Spleen (tissue), 11 donors: ENCODE measurements around the gene PRELID3B. TPM values are rescaled to one million over a fixed set of nuclear protein-coding genes. Genes with fewer than 3 reads are reported as not detected.

Source experiments
- DNase-seq: peaks from one replicate; pipeline ENCODE4 v3.0.0-alpha.2; 2020
- H3K27ac ChIP-seq, 8 donors: fragments of 200-600 bp; sonication (generic) in 7 of 8; 1 replicate in 4 of 8; 2 replicates in 4 of 8; pipeline versions ENCODE4 v1.5.0 to v1.8.0; 2016 to 2021; ENCODE audit warnings: inconsistent platforms in 4 of 8, mild to moderate bottlenecking in 4 of 8, moderate library complexity in 1 of 8
- H3K27me3 ChIP-seq, 7 donors: fragments of 200-600 bp; sonication (generic) in 6 of 7; replicated peaks in 1 of 7; 1 replicate in 4 of 7; 2 replicates in 3 of 7; pipeline versions ENCODE4 v1.5.0 to v1.8.0; 2016 to 2021; ENCODE audit warnings: inconsistent platforms in 3 of 7, mild to moderate bottlenecking in 1 of 7
- H3K36me3 ChIP-seq, 6 donors: fragments of 200-600 bp; sonication (generic) in 5 of 6; 1 replicate in 4 of 6; 2 replicates in 2 of 6; pipeline versions ENCODE4 v1.5.0 to v1.8.0; 2016 to 2021; ENCODE audit warnings: inconsistent platforms in 2 of 6
- H3K4me1 ChIP-seq, 6 donors: fragments of 200-600 bp; sonication (generic) in 5 of 6; 1 replicate in 3 of 6; 2 replicates in 3 of 6; pipeline versions ENCODE4 v1.5.0 to v1.8.0; 2016 to 2021; ENCODE audit warnings: inconsistent platforms in 3 of 6
- H3K4me3 ChIP-seq, 8 donors: fragments of 200-600 bp; sonication (generic) in 7 of 8; 1 replicate in 4 of 8; 2 replicates in 4 of 8; pipeline versions ENCODE4 v1.5.0 to v1.8.0; 2016 to 2021; ENCODE audit warnings: inconsistent platforms in 4 of 8, mild to moderate bottlenecking in 4 of 8, moderate library complexity in 2 of 8
- H3K9me3 ChIP-seq, 8 donors: fragments of 200-600 bp; sonication (generic) in 7 of 8; 1 replicate in 4 of 8; 2 replicates in 4 of 8; pipeline versions ENCODE4 v1.5.0 to v1.8.0; 2016 to 2021; ENCODE audit warnings: inconsistent platforms in 4 of 8
- CTCF ChIP-seq, 11 experiments: fragments of 200-600 bp in 7 of 11; fragments of 450-650 bp in 4 of 11; sonication (generic) in 4 of 11; IDR thresholded peaks in 8 of 11; conservative IDR thresholded peaks in 3 of 11; 1 replicate in 7 of 11; 2 replicates in 4 of 11; pipeline versions ENCODE4 v1.4.0 to v1.8.0; 2016 to 2021; ENCODE audit warnings: antibody characterized with exemption in 11 of 11, inconsistent platforms in 4 of 11, mild to moderate bottlenecking in 1 of 11
- POLR2A ChIP-seq, 3 donors: fragments of 450-650 bp; IDR thresholded peaks; one replicate each; pipeline ENCODE4 v1.5.1; 2017; ENCODE audit warnings: antibody characterized with exemption in 3 of 3, mild to moderate bottlenecking in 1 of 3
- POLR2AphosphoS5 ChIP-seq, 3 donors: sonication (generic); formaldehyde crosslinking; IDR thresholded peaks; one replicate each; pipeline ENCODE4 v1.5.1; 2017; ENCODE audit warnings: antibody characterized with exemption in 3 of 3
- WGBS, 5 donors: extraction: QIAGEN DNeasy Blood & Tissue Kit in 3 of 5; methylation state at CpG; one replicate each; pipeline versions ENCODE4 v1.1.5 to v1.1.7; 2013 to 2018; 5-methylcytosine and 5-hydroxymethylcytosine counted together
- intact Hi-C: fragments of 100-400 bp; cut with DNase I; formaldehyde crosslinking; loops from one replicate; pipeline ENCODE4 v1.15.0; 2023; ENCODE audit warnings: low total_unique reads
- polyA plus RNA-seq, 3 donors: library from polyadenylated mRNA; stranded (reverse); fragments of 200-250 nt; gene quantifications; one replicate each; pipeline ENCODE4 v1.2.1, GENCODE V29; 2013
- total RNA-seq, 7 donors: library from RNA; depleted of rRNA in 3 of 7; stranded (reverse); fragments of >200 nt in 3 of 7; fragmentation: NEBNext Ultra II Directional in 4 of 7; extraction: Animal tissue kit (Norgen Biotek cat#: 25700) in 4 of 7; gene quantifications; one replicate each; pipeline versions ENCODE4 v1.1.0 to v1.2.1, GENCODE V29; 2016 to 2021
- donor health status: healthy with polysubstance abuse.
- donor health status: DM: no; HTN: no; CAD: no; lungs with moderate emphysema.
- donor health status: DM: no; HTN: no; CAD: no.
- donor health status: Bipolar disorder and iron deficiency.
- donor health status: healthy.
- donor health status: DM: no; HTN: no; CAD: no.
- donor health status: DM: yes; HTN: yes; CAD: no.

The PRELID3B gene
- total and polyA plus RNA-seq, 10 donors = 20.6 to 46.8 (median 40.5) TPM

- peaks cover 0 to 85% (median 67%) of the 10 kb centered on the region in 6 donors for H3K36me3 ChIP-seq
- TF ChIP-seq POLR2AphosphoS5 (IDR thresholded peaks at IDR 0.05) (no peak), POLR2A (IDR thresholded peaks at IDR 0.05) (no peak), CTCF (IDR thresholded peaks at IDR 0.05 in 8 of 11, conservative IDR thresholded peaks at IDR 0.05 in 3 of 11) (no peak)
- DNase-seq = no peak
- no peaks in the 10 kb centered on the region for H3K9me3 ChIP-seq
- H3K4me1 ChIP-seq = peaks cover 31 to 74% (median 57%) of the 10 kb centered on the region in 6 donors
- no peaks in the 10 kb centered on the region for H3K27me3 ChIP-seq
- intact Hi-C loops = no loop called here
- H3K4me3 ChIP-seq = no peak overlapping the region
- H3K27ac ChIP-seq = peak overlapping the region in 1 of 8 donors; percentile 18
- WGBS, 5 donors = 85 to 89% (median 87%) methylated on average over 5 of the region's 5 CpGs
These were observed 15.5 kb downstream of the PRELID3B start for GRCh38 chr20:59026904-59027740.

DNA sequence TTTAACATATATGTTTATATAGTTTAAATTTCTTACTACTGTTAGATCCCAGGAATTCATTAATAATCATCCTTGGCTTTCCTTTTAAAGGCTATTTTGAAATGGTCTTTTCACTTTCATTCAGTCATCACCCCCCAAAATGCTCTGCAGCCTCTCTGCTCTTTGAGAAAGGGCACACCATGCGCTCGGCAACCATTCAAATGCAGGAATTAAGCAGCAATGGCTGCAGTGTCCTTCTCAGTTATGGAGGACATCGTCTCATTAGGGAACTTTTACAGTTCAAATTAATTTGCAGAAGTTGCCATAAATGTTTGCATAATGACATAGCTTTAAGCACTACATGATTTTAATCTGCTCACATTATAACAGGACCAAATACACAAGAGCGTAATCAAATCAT is 17.1 kb downstream of the PRELID3B start:
- no peak for DNase-seq
- TF ChIP-seq CTCF (IDR thresholded peaks at IDR 0.05 in 8 of 11, conservative IDR thresholded peaks at IDR 0.05 in 3 of 11) (no peak), POLR2AphosphoS5 (IDR thresholded peaks at IDR 0.05) (no peak), POLR2A (IDR thresholded peaks at IDR 0.05) (no peak)
- no peak overlapping the region for H3K27ac ChIP-seq
- no peaks in the 10 kb centered on the region for H3K27me3 ChIP-seq
- intact Hi-C loops = no loop called here
- no peaks in the 10 kb centered on the region for H3K9me3 ChIP-seq
- H3K4me1 ChIP-seq = peaks cover 22 to 61% (median 45%) of the 10 kb centered on the region in 6 donors
- H3K4me3 ChIP-seq = no peak overlapping the region
- 89 to 95% (median 93%) methylated on average over 4 of the region's 4 CpGs for WGBS, 5 donors
- peaks cover 0 to 99% (median 68%) of the 10 kb centered on the region in 6 donors for H3K36me3 ChIP-seq

DNA sequence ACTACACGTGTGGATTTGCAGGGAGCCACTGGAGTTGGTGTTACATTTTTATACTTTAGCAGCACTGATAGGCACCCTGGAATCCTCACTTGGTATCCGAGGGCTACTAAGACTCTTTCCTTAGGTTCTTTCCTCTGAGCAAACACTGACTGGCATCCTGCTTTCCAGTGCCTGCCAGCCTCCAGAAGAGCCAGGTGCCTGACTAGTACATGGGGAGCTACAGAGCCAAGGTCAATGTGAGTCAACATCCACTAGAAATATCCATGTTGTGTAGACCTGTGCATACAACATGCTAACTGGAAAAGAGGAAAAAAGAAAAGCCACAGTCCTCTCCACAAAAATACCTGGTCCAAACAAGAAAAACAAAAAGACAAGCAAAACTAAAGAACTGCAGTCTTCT is 17.5 kb downstream of the PRELID3B start:
- H3K27ac ChIP-seq = no peak overlapping the region
- WGBS, 5 donors = 73 to 94% (median 84%) methylated on average over 2 of the region's 2 CpGs
- H3K4me1 ChIP-seq = peaks cover 18 to 57% (median 41%) of the 10 kb centered on the region in 6 donors
- TF ChIP-seq POLR2A (IDR thresholded peaks at IDR 0.05) = no peak
- no peak for TF ChIP-seq CTCF (IDR thresholded peaks at IDR 0.05 in 8 of 11, conservative IDR thresholded peaks at IDR 0.05 in 3 of 11)
- TF ChIP-seq POLR2AphosphoS5 (IDR thresholded peaks at IDR 0.05) = no peak
- intact Hi-C loops = no loop called here
- no peak overlapping the region for H3K4me3 ChIP-seq
- H3K36me3 ChIP-seq = peaks cover 0 to 95% (median 66%) of the 10 kb centered on the region in 6 donors
- H3K27me3 ChIP-seq = no peaks in the 10 kb centered on the region
- H3K9me3 ChIP-seq = no peaks in the 10 kb centered on the region
- no peak for DNase-seq

DNA sequence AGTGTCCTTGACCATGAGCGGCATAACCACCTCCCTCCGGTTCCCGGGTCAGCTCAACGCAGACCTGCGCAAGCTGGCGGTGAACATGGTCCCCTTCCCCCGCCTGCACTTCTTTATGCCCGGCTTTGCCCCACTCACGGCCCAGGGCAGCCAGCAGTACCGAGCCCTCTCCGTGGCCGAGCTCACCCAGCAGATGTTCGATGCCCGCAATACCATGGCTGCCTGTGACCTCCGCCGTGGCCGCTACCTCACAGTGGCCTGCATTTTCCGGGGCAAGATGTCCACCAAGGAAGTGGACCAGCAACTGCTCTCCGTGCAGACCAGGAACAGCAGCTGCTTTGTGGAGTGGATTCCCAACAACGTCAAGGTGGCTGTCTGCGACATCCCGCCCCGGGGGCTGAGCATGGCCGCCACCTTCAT is 18.5 kb downstream of the PRELID3B start:
- intact Hi-C loops = no loop called here
- DNase-seq = peak; percentile 64

More for the DNA sequence above, 18.5 kb downstream of the PRELID3B start:
- Histone ChIP-seq H3K36me3 (peaks cover 0 to 86% (median 59%) of the 10 kb centered on the region in 6 donors), H3K27ac (no peak overlapping the region), H3K4me3 (no peak overlapping the region), H3K9me3 (no peaks in the 10 kb centered on the region), H3K4me1 (peaks cover 8 to 47% (median 31%) of the 10 kb centered on the region in 6 donors), H3K27me3 (no peaks in the 10 kb centered on the region)
- WGBS, 5 donors = 93 to 98% (median 95%) methylated on average over 24 of the region's 24 CpGs
- TF ChIP-seq POLR2AphosphoS5 (IDR thresholded peaks at IDR 0.05) = peak in 2 of 3 donors; percentile 51 to 64
- TF ChIP-seq POLR2A (IDR thresholded peaks at IDR 0.05) = no peak
- TF ChIP-seq CTCF (IDR thresholded peaks at IDR 0.05 in 8 of 11, conservative IDR thresholded peaks at IDR 0.05 in 3 of 11) = no peak
